GM19372 (cell line): Measurements from ENCODE around the gene PDF.

ENCODE experiments used
- ATAC-seq: cut with Tn5 transposase; IDR thresholded peaks from one replicate; pipeline ENCODE4 v1.9.1; 2021; ENCODE audit warnings: mild to moderate bottlenecking, low read depth, moderate library complexity; ENCODE audit not compliant: unreplicated experiment

PDF gene

DNA sequence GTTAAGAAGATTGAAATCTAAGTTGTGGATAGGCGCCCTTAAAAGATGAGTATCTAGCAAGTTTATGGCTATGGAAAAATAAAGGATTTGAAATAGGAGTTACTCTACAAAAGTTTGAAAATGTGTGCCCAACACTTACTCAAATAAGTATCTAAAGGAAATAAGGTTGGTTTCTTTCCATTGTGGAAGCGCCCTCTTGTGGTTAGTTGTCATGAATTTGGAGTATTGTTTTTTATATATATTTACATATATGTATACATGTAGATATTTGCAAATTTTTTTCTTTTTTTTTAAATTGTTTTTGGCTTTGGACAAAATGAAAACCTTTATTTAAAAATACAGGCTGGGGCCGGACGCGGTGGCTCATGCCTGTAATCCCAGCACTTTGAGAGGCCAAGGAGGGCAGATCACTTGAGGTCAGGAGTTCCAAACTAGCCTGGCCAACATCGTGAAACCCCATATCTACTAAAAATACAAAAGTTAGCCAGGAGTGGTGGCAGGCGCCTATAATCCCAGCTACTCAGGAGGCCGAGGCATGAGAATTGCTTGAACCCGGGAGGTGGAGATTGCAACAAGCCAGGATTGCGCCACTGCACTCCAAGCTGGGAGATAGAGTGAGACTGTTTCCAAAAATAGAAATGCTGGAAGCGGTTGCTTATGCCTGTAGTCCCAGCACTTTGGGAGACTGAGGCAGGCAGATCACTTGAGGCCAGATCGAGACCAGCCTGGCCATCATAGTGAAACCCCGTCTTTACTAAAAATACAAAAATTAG is 43.3 kb downstream of the PDF start:
- ATAC-seq: no peak

DNA sequence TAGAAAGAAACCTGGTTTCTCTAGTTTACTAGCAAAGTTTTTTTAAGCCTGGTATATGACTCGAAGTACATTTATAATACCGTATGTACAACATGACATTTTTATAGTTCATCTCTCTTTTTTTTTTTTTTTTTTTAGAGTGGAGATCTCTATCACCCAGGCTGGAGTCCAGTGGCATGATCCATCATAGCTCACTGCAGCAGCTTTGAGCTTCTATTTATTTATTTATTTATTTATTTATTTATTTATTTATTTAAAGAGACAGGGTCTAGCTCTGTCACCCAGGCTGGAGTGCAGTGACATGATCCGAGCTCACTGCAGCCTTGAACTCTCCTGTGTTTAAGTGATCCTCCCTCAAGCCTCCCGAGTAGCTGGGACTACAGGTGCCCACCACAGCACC is 45.1 kb downstream of the PDF start:
- no peak for ATAC-seq

DNA sequence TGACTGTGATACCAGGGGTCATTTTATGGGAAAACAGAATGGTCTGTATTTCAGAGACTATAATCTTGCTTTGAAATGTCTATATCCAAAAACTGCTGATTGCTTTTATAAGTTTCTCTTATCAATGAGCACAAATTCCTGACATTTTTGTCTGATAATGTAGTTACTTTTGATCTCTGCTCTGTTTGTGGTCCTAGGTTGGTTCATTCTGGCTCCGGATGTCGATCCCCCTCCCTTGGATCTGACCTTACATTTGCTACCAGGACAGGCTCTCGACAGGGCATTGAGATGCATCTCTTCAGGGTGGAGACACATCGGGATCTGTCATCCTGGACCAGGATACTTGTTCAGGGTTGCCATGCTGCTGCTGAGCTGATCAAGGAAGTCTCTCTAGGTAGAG is 46.5 kb downstream of the PDF start:
- no peak for ATAC-seq

DNA sequence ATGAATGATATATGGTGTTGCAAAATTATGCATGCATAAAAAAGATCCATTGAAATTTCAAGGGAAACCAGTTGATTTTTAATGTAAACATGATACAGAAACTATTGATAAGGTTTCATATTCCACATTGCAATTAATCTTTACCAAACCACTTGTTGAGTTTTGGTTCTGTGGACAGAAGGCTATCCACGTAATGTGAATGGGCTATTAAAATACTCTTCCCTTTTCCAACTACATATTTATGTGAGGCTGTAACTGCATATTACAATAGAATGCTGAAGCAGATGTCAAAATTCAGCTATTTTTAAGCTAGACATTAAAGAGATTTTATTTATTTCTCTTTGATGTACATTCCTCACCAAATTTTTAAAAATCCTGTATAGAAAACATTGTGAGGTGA is 53.0 kb downstream of the PDF start:
- ATAC-seq: no peak
